Heart left ventricle (tissue), 13 donors: ENCODE results near the gene METTL3.

Experiments used
- CTCF ChIP-seq, 12 donors: fragments of 200-600 bp; sonication (generic) in 4 of 12; IDR thresholded peaks; one replicate each; pipeline versions ENCODE4 v1.5.0 to v1.8.0; 2018 to 2022; ENCODE audit warnings: antibody characterized with exemption in 12 of 12, mild to moderate bottlenecking in 5 of 12
- POLR2A ChIP-seq, 2 donors: fragments of 450-650 bp; IDR thresholded peaks; one replicate each; pipeline ENCODE4 v1.6.1; 2017; ENCODE audit warnings: antibody characterized with exemption in 2 of 2, mild to moderate bottlenecking in 2 of 2, moderate library complexity in 2 of 2
- donor health status: ischemic (EF 13 %, LVEDD 7.1; RV severe dilation, severe dysfunction).
- donor health status: DM: no; HTN: yes; CAD: no.
- donor health status: DM: no; HTN: no; CAD: no.
- donor health status: ischemic (EF 25% LVEDD 6.9; RV normal size, moderate dysfunction).
- donor health status: ischemic (EF 25% LVEDD 5.7; RV mildly dilated, moderate dysfunction).
- donor health status: ischemic (EF 35%, LVEDD 5.7; RV mildly dilated, moderate dysfunction).
- donor health status: nonischemic (EF 11% LVEDD 7.7; RV severe dilation, severe dysfunction).
- donor health status: DM: yes; HTN: yes; CAD: no.
- donor health status: PGD.
- donor health status: ischemic (EF 29% LVEDD 5.4; RV normal size, mild dysfunction).
- donor health status: nonischemic (EF 23%, LVEDD 6.1; RV moderate dilation, normal function).

GRCh38 chr14:21501568-21501967, 9.6 kb downstream of the METTL3 start:
- TF ChIP-seq CTCF (IDR thresholded peaks at IDR 0.05), result no peak
- no peak for TF ChIP-seq POLR2A (IDR thresholded peaks at IDR 0.05)
